Liver (tissue), 9 donors: ENCODE results near the gene C11orf86. TPM values are rescaled to one million over a fixed set of nuclear protein-coding genes. Genes with fewer than 3 reads are reported as not detected.
A peak's percentile ranks its signal among the peaks of the same experiment; 100 is the strongest.

ENCODE experiments used
- DNase-seq: peaks from one replicate; pipeline ENCODE4 v3.0.0-alpha.2; 2017; ENCODE audit warnings: low spot score
- H3K27ac ChIP-seq, 2 donors: one replicate each; pipeline ENCODE4 v1.7.0; 2013; ENCODE audit warnings: inconsistent platforms in 2 of 2, low read length in 2 of 2, control low read depth in 1 of 2, low read depth in 1 of 2, mild to moderate bottlenecking in 1 of 2
- H3K27me3 ChIP-seq, 4 donors: one replicate each; pipeline versions ENCODE4 v1.6.1 to v1.7.0; 2013; ENCODE audit warnings: low read length in 3 of 4, inconsistent platforms in 1 of 4, mild to moderate bottlenecking in 1 of 4, moderate library complexity in 1 of 4; ENCODE audit not compliant: control insufficient read depth in 4 of 4, insufficient read depth in 4 of 4
- H3K36me3 ChIP-seq, 4 donors: one replicate each; pipeline versions ENCODE4 v1.6.1 to v1.7.0; 2013; ENCODE audit warnings: low read length in 3 of 4, mild to moderate bottlenecking in 3 of 4, low read depth in 1 of 4, moderate library complexity in 1 of 4; ENCODE audit not compliant: control insufficient read depth in 4 of 4, insufficient read depth in 3 of 4
- H3K4me1 ChIP-seq, 4 donors: one replicate each; pipeline versions ENCODE4 v1.6.1 to v1.7.0; 2013; ENCODE audit warnings: low read length in 3 of 4, mild to moderate bottlenecking in 3 of 4, moderate library complexity in 1 of 4; ENCODE audit not compliant: control insufficient read depth in 4 of 4, insufficient read depth in 4 of 4
- H3K4me3 ChIP-seq, 3 donors: one replicate each; pipeline versions ENCODE4 v1.6.1 to v1.7.0; 2013; ENCODE audit warnings: low read length in 3 of 3, control low read depth in 1 of 3, low read depth in 1 of 3, mild to moderate bottlenecking in 1 of 3
- H3K9ac ChIP-seq, 2 donors: one replicate each; pipeline ENCODE4 v1.7.0; 2013; ENCODE audit warnings: low read length in 2 of 2, mild to moderate bottlenecking in 2 of 2, moderate library complexity in 2 of 2, control low read depth in 1 of 2, low read depth in 1 of 2
- H3K9me3 ChIP-seq, 4 donors: one replicate each; pipeline versions ENCODE4 v1.6.1 to v1.7.0; 2013; ENCODE audit warnings: low read length in 3 of 4; ENCODE audit not compliant: control insufficient read depth in 4 of 4
- EGR1 ChIP-seq, 2 donors: IDR thresholded peaks; 2 replicates each; pipeline ENCODE4 v1.6.1; 2016 to 2018; ENCODE audit warnings: antibody characterized with exemption in 2 of 2, low read depth in 2 of 2
- FOXA1 ChIP-seq: IDR thresholded peaks from 2 replicates; pipeline ENCODE4 v1.6.1; 2016; ENCODE audit warnings: antibody characterized with exemption
- FOXA2 ChIP-seq: IDR thresholded peaks from 2 replicates; pipeline ENCODE4 v1.6.1; 2016; ENCODE audit warnings: antibody characterized with exemption
- GABPA ChIP-seq, 2 donors: IDR thresholded peaks in 1 of 2; conservative IDR thresholded peaks in 1 of 2; 2 replicates each; pipeline ENCODE4 v1.6.1; 2016; ENCODE audit warnings: antibody characterized with exemption in 2 of 2, mild to moderate bottlenecking in 1 of 2, moderate library complexity in 1 of 2
- HNF4A ChIP-seq, 2 donors: conservative IDR thresholded peaks; 2 replicates each; pipeline ENCODE4 v1.6.1; 2016; ENCODE audit warnings: antibody characterized with exemption in 2 of 2, mild to moderate bottlenecking in 2 of 2
- HNF4G ChIP-seq: IDR thresholded peaks from 2 replicates; pipeline ENCODE4 v1.6.1; 2016; ENCODE audit warnings: antibody characterized with exemption
- MAX ChIP-seq: IDR thresholded peaks from 2 replicates; pipeline ENCODE4 v1.6.1; 2016; ENCODE audit warnings: antibody characterized with exemption
- NR2F2 ChIP-seq: IDR thresholded peaks from 2 replicates; pipeline ENCODE4 v1.6.1; 2016; ENCODE audit warnings: antibody characterized with exemption
- RAD21 ChIP-seq, 2 donors: IDR thresholded peaks; 2 replicates each; pipeline ENCODE4 v1.6.1; 2016; ENCODE audit warnings: antibody characterized with exemption in 2 of 2, mild to moderate bottlenecking in 2 of 2
- REST ChIP-seq: IDR thresholded peaks from 2 replicates; pipeline ENCODE4 v1.6.1; 2016; ENCODE audit warnings: antibody characterized with exemption, mild to moderate bottlenecking
- RXRA ChIP-seq, 2 donors: IDR thresholded peaks; 2 replicates each; pipeline ENCODE4 v1.6.1; 2017 to 2018; ENCODE audit warnings: antibody characterized with exemption in 2 of 2, mild to moderate bottlenecking in 1 of 2
- TAF1 ChIP-seq: conservative IDR thresholded peaks from 2 replicates; pipeline ENCODE4 v1.6.1; 2016; ENCODE audit warnings: antibody characterized with exemption, mild to moderate bottlenecking
- YY1 ChIP-seq: IDR thresholded peaks from 2 replicates; pipeline ENCODE4 v1.6.1; 2016; ENCODE audit warnings: antibody characterized with exemption, mild to moderate bottlenecking
- ZBTB33 ChIP-seq: IDR thresholded peaks from 2 replicates; pipeline ENCODE4 v1.6.1; 2016; ENCODE audit warnings: antibody characterized with exemption
- WGBS: extraction: QIAGEN DNeasy Blood & Tissue Kit; methylation state at CpG from one replicate; pipeline ENCODE4 v1.1.7; 2013; 5-methylcytosine and 5-hydroxymethylcytosine counted together
- polyA plus RNA-seq, 2 donors: library from polyadenylated mRNA; stranded (reverse) in 1 of 2; unstranded in 1 of 2; fragments of 200-250 nt in 1 of 2; fragments of >200 nt in 1 of 2; fragmentation: Nextera tagmentation in 1 of 2; extraction: Ambion mirVana in 1 of 2; gene quantifications; one replicate each; pipeline versions ENCODE4 v1.2.1 to v1.2.3, GENCODE V29; 2013 to 2015
- total RNA-seq, 2 donors: library from RNA; depleted of rRNA; stranded (reverse); fragments of >200 nt; gene quantifications; one replicate each; pipeline ENCODE4 v1.2.3, GENCODE V29; 2014
- donor health status: healthy.
- donor health status: healthy.
- donor health status: healthy.
- donor health status: healthy.
- donor health status: healthy.

C11orf86 gene
- total and polyA plus RNA-seq, 4 donors: 0.18 TPM; not detected in 3

GRCh38 chr11:66967670-66968425, 7.3 kb upstream of the C11orf86 start:
- DNase-seq: no peak
- TF ChIP-seq YY1 (no peak), NR2F2 (peak; percentile 71), RXRA (IDR thresholded peaks at IDR 0.05) (peak; percentile 23), REST (no peak), HNF4A (conservative IDR thresholded peaks at IDR 0.05) (peak; percentile 14 to 33)

GRCh38 chr11:66969584-66970225, 5.4 kb upstream of the C11orf86 start:
- Histone ChIP-seq H3K27me3 (no peaks in the 10 kb centered on the region), H3K9me3 (no peaks in the 10 kb centered on the region), H3K27ac (peak overlapping the region; percentile 93 to 99), H3K4me1 (peaks cover 13 to 28% (median 22%) of the 10 kb centered on the region in 4 donors), H3K4me3 (no peak overlapping the region), H3K36me3 (no peaks in the 10 kb centered on the region), H3K9ac (no peak overlapping the region)
- DNase-seq: no peak
- no peak for TF ChIP-seq RAD21 (IDR thresholded peaks at IDR 0.05)
- TF ChIP-seq NR2F2: no peak
- 75% methylated on average over 6 of the region's 6 CpGs for WGBS

More at GRCh38 chr11:66967670-66968425, 7.3 kb upstream of the C11orf86 start:
- peaks cover 13 to 28% (median 22%) of the 10 kb centered on the region in 4 donors for H3K4me1 ChIP-seq
- H3K4me3 ChIP-seq: no peak overlapping the region
- no peak overlapping the region for H3K9ac ChIP-seq
- H3K27ac ChIP-seq: peak overlapping the region; percentile 3 to 47
- no peaks in the 10 kb centered on the region for H3K27me3 ChIP-seq
- no peaks in the 10 kb centered on the region for H3K9me3 ChIP-seq
- WGBS: 67% methylated on average over 5 of the region's 5 CpGs
- no peaks in the 10 kb centered on the region for H3K36me3 ChIP-seq

GRCh38 chr11:66970371-66970806, 4.7 kb upstream of the C11orf86 start:
- Histone ChIP-seq H3K9me3 (no peaks in the 10 kb centered on the region), H3K36me3 (no peaks in the 10 kb centered on the region), H3K27ac (peak overlapping the region; percentile 93 to 99), H3K9ac (peak overlapping the region in 1 of 2 donors; percentile 57), H3K27me3 (no peaks in the 10 kb centered on the region), H3K4me3 (no peak overlapping the region), H3K4me1 (peaks cover 11 to 30% (median 23%) of the 10 kb centered on the region in 4 donors)
- WGBS: 57% methylated on average over 4 of the region's 4 CpGs
- DNase-seq: no peak
- TF ChIP-seq HNF4G: no peak
- no peak for TF ChIP-seq REST
- no peak for TF ChIP-seq NR2F2
- TF ChIP-seq ZBTB33: no peak
- no peak for TF ChIP-seq MAX
- no peak for TF ChIP-seq RXRA (IDR thresholded peaks at IDR 0.05)
- TF ChIP-seq HNF4A (conservative IDR thresholded peaks at IDR 0.05): no peak
- TF ChIP-seq GABPA (IDR thresholded peaks at IDR 0.05 in 1 of 2, conservative IDR thresholded peaks at IDR 0.05 in 1 of 2): no peak
- TF ChIP-seq EGR1 (IDR thresholded peaks at IDR 0.05; ENCODE audit: low read depth in 2 of 2): no peak
- no peak for TF ChIP-seq RAD21 (IDR thresholded peaks at IDR 0.05)
- TF ChIP-seq FOXA2: no peak
- no peak for TF ChIP-seq TAF1
- TF ChIP-seq FOXA1: no peak
